Hematopoietic multipotent progenitor cell treated with erythropoietin and hydrocortisone succinate and interleukin-3 and kit ligand, for 15 days (in vitro differentiated cells): ENCODE measurements around the gene RAB10.

ENCODE experiments used
- DNase-seq: peaks from one replicate; pipeline ENCODE4 v3.0.0-alpha.2; 2015; ENCODE audit warnings: low spot score

RAB10 gene

DNA sequence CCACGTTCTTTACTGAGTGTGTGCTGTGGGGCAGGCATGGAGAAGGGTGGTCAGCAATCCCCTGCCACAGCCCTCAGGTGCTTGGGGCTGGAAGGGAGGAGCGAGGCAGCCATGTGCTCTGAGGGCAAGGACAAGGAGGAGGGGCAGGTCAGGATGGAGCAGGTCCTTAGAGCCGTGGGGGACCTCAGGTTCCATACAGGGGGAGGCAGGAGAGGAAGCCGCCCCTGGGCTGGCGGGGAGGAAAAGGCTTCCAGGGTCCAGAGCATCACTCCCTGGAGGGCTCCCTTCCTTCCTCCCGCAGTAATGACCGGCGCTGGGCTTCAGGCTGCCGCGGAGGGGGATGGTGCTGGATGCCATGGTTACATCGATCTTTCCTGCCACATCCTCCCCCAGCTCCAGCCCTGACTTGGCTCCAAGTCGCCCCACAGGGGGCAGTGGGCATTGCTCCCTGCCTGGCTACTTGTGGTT lies 145.6 kb downstream of the RAB10 start:
- DNase-seq, result no peak

DNA sequence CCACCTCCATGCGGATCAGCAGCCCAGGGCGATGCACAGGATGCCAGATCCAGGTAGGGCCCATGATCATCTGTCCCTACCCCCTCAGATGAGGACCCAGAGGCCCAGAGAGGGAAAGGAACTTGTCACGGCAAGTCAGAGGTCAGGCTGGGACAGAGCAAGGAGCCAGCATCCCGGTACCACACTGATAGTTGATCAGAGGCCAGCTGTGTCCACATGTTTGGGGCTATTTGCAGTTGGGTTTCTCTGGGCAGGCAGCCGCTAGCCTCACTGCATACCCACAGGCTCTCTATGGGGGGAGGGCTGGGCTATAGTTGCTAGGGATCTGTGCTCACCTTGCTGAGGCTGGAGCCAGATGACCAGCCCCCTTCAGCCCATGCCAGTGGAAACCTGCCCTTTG lies 148.6 kb downstream of the RAB10 start:
- no peak for DNase-seq

DNA sequence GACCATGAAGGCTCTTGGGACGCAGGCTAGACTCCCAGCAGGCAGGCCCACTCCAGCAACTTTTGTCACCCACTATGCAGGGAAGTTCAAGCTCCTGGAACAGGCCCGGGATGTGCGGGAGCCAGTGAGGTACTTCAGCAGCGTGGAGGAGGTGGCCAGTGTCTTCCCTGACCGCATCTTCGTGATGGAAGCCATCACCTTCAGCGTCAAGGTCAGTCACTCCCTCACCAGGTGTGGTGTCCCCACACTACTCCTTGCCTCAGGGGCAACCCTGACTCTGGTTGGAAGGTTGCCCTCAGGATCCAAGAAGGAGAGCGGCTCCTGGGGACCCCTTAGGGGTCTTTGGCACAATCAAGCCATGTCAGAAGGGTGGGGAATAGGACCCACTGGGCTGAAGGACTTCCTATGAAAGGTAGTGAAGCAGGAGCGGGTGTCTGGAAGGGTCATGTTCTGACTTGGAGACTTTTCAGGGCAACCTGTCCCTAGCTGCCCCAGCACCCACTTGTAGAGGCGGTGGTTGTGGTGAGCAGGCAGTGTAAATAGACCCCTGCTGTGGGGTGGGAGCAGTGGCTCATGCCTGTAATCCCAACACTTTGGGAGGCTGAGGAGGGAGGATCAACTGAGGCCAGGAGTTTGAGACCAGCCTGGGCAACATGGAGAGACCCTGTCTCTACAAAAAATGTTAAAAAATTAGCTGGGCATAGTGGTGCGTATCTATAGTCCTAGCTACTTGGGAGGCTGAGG lies 149.2 kb downstream of the RAB10 start:
- DNase-seq, result no peak

DNA sequence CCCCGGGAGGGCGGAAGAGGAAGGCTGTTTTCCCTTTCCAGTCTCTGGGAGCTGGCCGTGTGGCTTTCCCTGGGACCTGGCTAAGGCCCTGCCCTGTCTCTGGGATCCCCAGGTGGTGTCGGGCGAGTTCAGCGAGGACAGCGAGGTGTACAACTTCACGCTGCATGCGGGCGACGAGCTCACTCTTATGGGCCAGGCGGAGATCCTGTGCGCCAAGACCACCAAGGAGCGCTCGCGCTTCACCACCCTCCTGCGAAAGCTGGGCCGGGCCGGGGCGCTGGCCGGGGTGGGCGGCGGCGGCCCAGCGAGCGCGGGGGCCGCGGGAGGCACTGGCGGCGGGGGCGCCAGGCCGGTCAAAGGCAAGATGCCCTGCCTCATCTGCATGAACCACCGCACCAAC lies 150.2 kb downstream of the RAB10 start:
- no peak for DNase-seq

DNA sequence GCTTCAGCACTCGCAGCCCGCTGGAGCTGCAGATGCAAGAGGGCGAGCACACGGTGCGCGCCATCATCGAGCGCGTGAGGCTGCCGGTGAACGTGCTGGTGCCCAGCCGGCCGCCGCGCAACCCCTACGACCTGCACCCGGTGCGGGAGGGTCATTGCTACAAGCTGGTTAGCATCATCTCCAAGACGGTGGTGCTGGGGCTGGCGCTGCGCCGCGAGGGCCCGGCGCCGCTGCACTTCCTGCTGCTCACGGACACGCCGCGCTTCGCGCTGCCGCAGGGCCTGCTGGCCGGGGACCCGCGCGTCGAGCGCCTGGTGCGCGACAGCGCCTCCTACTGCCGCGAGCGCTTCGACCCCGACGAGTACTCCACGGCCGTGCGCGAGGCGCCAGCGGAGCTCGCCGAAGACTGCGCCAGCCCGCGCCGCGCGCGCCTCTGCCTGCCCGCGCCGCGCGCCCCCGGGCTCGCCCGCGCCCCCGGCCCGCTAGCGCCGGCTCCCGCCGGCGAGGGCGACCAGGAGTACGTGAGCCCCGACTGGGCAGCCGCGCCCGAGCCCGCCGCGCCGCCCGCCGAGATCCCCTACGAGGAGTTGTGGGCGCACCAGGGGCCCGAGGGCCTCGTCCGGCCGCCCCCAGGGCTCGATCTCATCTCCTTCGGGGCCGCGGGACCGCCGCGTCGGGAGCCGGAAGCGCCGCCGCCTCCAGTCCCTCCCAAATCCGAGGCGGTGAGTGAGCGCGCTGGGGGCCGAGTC lies 150.8 kb downstream of the RAB10 start:
- DNase-seq, result peak; percentile 77

DNA sequence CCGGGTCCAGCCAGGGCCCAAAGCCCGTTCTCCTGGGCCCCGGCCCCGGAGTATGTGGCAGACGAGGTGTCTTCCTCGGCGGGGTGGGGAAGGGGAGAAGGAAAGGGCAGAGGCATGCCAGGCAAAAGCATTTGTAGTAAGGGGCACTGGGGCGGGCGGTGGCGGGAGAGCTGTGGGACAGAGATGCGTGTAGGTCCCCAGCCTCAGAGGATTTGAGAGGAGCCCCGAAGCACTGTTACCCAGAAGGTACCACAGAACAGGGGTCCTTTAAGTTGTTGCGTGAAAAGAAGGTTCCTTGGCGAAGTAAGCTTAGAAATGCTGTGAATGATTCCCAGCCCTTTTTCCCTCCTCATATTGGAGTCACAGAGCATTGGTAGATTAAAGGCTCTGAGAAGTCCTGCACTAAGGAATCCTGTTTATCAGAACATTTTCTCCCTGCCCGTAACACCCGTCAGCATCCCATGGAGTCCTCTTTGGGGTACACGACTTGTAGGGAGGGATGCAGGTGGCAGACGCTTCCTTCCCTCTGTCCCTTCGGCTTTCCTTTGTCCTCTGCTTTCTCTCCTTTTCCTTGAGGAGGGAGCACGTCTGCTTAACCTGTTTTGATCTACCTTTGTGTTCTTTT lies 151.5 kb downstream of the RAB10 start:
- no peak for DNase-seq

DNA sequence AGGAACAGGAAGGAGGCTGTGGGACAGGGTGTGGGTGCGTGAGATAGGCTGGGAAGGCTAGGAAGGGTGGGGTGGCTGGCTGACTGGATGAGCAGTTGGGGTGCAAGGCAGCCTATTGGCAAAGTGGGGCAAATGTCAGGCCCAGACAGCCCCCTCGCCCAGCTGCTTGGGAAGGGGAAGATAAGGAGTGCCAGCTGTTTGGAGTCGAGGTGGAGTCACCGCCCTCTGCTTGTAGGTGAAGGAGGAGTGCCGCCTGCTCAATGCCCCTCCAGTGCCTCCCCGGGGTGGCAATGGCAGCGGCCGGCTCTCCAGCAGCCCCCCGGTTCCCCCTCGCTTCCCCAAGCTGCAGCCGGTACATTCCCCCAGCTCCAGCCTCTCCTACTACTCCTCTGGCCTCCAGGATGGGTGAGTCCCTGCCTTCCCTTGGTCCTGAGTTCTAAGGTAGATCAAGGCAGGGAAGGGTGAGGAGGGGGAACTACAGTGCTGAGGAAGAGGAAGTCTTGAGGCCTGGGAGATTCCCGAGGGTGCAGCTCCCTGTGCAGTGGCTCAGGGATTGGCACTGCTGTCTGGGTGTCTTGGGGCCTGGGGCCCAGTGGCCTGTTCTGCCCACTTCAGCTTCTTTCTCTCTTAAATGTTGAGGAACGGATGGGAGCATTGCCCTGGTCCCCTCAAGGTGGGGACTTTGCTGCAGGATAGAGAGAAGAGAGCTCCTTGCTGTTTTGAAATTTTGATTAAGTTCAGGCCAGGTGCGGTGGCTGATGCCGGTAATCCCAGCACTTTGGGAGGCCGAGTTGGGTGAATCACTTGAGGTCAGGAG lies 152.3 kb downstream of the RAB10 start:
- no peak for DNase-seq
